GM12892 (cell line): ENCODE data around the gene DLST.

Experiments
- POLR2A ChIP-seq: IDR thresholded peaks from 2 replicates; pipeline ENCODE4 v1.6.1; 2011; ENCODE audit warnings: low read depth, low read length, control low read depth
- POLR2AphosphoS5 ChIP-seq: IDR thresholded peaks from 2 replicates; pipeline ENCODE4 v1.6.1; 2011; ENCODE audit warnings: low read depth, low read length, control low read depth
- TAF1 ChIP-seq: IDR thresholded peaks from 2 replicates; pipeline ENCODE4 v1.6.1; 2011; ENCODE audit warnings: low read depth, mild to moderate bottlenecking, control low read depth, low read length, borderline replicate concordance

- TF ChIP-seq POLR2A = no peak
- TF ChIP-seq POLR2AphosphoS5 = no peak
- TF ChIP-seq TAF1 = no peak
Observed at GRCh38 chr14:74836251-74836960, 45.3 kb upstream of the DLST start.
